Measurements from ENCODE around the gene WFS1.

The WFS1 gene

GRCh38 chr4:6301051-6301731 lies 31.5 kb downstream of the WFS1 start:
- no peak for DNase-seq

- DNase-seq, result no peak
These were observed 32.2 kb downstream of the WFS1 start for GRCh38 chr4:6301732-6302442.

- DNase-seq, result no peak
These were observed 33.2 kb downstream of the WFS1 start for GRCh38 chr4:6302869-6303268.

GRCh38 chr4:6303943-6304342 lies 34.3 kb downstream of the WFS1 start:
- DNase-seq, result no peak

- no peak for DNase-seq
These were observed 36.6 kb downstream of the WFS1 start for GRCh38 chr4:6306299-6306698.

- DNase-seq, result no peak
These were observed 37.6 kb downstream of the WFS1 start for GRCh38 chr4:6307230-6307629.

- peak; percentile 47 for DNase-seq
These were observed 38.2 kb downstream of the WFS1 start for GRCh38 chr4:6307891-6308290.

- no peak for DNase-seq
These were observed 39.4 kb downstream of the WFS1 start for GRCh38 chr4:6308899-6309643.

GRCh38 chr4:6309777-6310176 lies 40.1 kb downstream of the WFS1 start:
- DNase-seq, result no peak

GRCh38 chr4:6313216-6313615 lies 43.6 kb downstream of the WFS1 start:
- DNase-seq, result no peak

GRCh38 chr4:6316461-6317003 lies 46.9 kb downstream of the WFS1 start:
- no peak for DNase-seq

GRCh38 chr4:6318206-6318605 lies 48.6 kb downstream of the WFS1 start:
- no peak for DNase-seq

GRCh38 chr4:6319530-6320150 lies 50.0 kb downstream of the WFS1 start:
- no peak for DNase-seq

GRCh38 chr4:6320663-6321062 lies 51.0 kb downstream of the WFS1 start:
- no peak for DNase-seq

GRCh38 chr4:6321361-6321760 lies 51.7 kb downstream of the WFS1 start:
- no peak for DNase-seq

GRCh38 chr4:6322067-6322760 lies 52.6 kb downstream of the WFS1 start:
- no peak for DNase-seq

GRCh38 chr4:6322761-6323566 lies 53.3 kb downstream of the WFS1 start:
- DNase-seq, result no peak

- no peak for DNase-seq
These were observed 54.9 kb downstream of the WFS1 start for GRCh38 chr4:6324461-6324998.

- DNase-seq, result no peak
These were observed 55.5 kb downstream of the WFS1 start for GRCh38 chr4:6324999-6325787.

- no peak for DNase-seq
These were observed 56.2 kb downstream of the WFS1 start for GRCh38 chr4:6325788-6326290.
